GM19023 (cell line): ENCODE measurements around the gene OSCP1.

Source experiments
- ATAC-seq: cut with Tn5 transposase; IDR thresholded peaks from one replicate; pipeline ENCODE4 v1.9.1; 2021; ENCODE audit warnings: mild to moderate bottlenecking, moderate library complexity; ENCODE audit not compliant: unreplicated experiment

Gene OSCP1

GRCh38 chr1:36386265-36387140 lies 63.7 kb downstream of the OSCP1 start:
- peak; percentile 42 for ATAC-seq

GRCh38 chr1:36385410-36386264 lies 64.6 kb downstream of the OSCP1 start, which contains the start of gene STK40:
Gene STK40 (minus strand): TSS chr1:36385924. CDS start chr1:36361332, 24,592 bp downstream.
- peak; percentile 90 for ATAC-seq

- no peak for ATAC-seq
Measured at GRCh38 chr1:36384542-36385409, 65.5 kb downstream of the OSCP1 start.

- no peak for ATAC-seq
Measured at GRCh38 chr1:36383240-36383639, 67.0 kb downstream of the OSCP1 start.

GRCh38 chr1:36382669-36383068 lies 67.6 kb downstream of the OSCP1 start:
- ATAC-seq: no peak

- ATAC-seq: no peak
Measured at GRCh38 chr1:36382231-36382630, 68.0 kb downstream of the OSCP1 start.

- no peak for ATAC-seq
Measured at GRCh38 chr1:36381405-36381804, 68.8 kb downstream of the OSCP1 start.

GRCh38 chr1:36380782-36381181 lies 69.5 kb downstream of the OSCP1 start:
- no peak for ATAC-seq

- ATAC-seq: no peak
Measured at GRCh38 chr1:36380143-36380619, 70.1 kb downstream of the OSCP1 start.

GRCh38 chr1:36377791-36378492 lies 72.3 kb downstream of the OSCP1 start:
- no peak for ATAC-seq

GRCh38 chr1:36372617-36373016 lies 77.6 kb downstream of the OSCP1 start:
- ATAC-seq: no peak

GRCh38 chr1:36369061-36369861 lies 81.0 kb downstream of the OSCP1 start:
- no peak for ATAC-seq
